ENCODE results near the gene IMMP2L. TPM values are rescaled to one million over a fixed set of nuclear protein-coding genes. Genes with fewer than 3 reads are reported as not detected.
"Not testable (repeated sequence)": the region's sequence is repeated elsewhere in the genome, so short reads cannot be mapped to it uniquely, and the experiment has no call there.

The IMMP2L gene
- total and polyA plus RNA-seq, 3 experiments from 2014 or later, result 13.7 to 23.5 (median 18.0) TPM

- no peak overlapping the region for H3K4me3 Mint-ChIP-seq
- Histone ChIP-seq H3K9me3 (ENCODE audit: low read length) (no peaks in the 10 kb centered on the region), H3K36me3 (ENCODE audit: insufficient read depth, low read length) (no peaks in the 10 kb centered on the region), H3K4me3 (ENCODE audit: low read length) (no peak overlapping the region), H3K27me3 (ENCODE audit: insufficient read depth, low read length, poor library complexity, severe bottlenecking) (no peaks in the 10 kb centered on the region), H3K4me1 (ENCODE audit: insufficient read depth, low read length) (no peaks in the 10 kb centered on the region), H3K27ac (ENCODE audit: low read depth, low read length) (no peak overlapping the region)
- H3K4me1 Mint-ChIP-seq, result no peaks in the 10 kb centered on the region
- no peak for DNase-seq
- H3K27ac Mint-ChIP-seq, result no peak overlapping the region
- no peaks in the 10 kb centered on the region for H3K9me3 Mint-ChIP-seq
- ChIA-PET POLR2A (no interaction called here), CTCF (no interaction called here)
- peaks cover 9 to 31% of the 10 kb centered on the region in 2 donors for H3K27me3 Mint-ChIP-seq
- no peaks in the 10 kb centered on the region for H3K36me3 Mint-ChIP-seq
These were observed 25.8 kb upstream of the IMMP2L start for GRCh38 chr7:111588065-111588433.

DNA sequence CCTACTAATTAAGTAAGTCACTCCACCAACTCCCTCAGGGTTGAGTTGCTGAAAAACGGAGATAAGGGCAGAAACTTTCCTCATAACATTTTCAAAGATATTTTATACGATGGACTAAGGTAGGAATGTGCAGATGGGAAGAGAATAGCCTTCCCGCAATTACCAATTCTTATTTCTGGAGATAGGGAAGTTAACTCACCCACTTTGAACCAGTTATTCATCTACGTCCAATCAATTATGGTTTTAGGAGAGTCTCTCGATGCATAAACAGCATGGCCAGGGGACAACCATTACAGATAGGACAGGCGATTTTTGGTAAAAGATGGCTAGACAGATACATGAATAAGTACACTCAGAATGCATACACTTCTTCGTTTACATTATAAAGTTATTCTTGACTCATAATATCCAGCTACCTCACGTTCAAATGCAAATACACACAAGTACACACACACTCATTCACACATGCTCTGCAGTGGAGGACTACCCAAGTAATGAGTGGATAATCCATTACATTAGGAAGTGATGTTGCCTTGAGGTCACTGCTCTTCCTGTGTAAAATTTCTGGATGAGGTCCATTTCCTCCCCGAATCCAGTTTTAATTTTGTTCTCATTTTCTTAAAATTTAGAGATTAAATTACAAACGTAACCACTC is 25.2 kb upstream of the IMMP2L start:
- no peak for DNase-seq
- Histone ChIP-seq H3K27me3 (ENCODE audit: insufficient read depth, low read length, poor library complexity, severe bottlenecking) (no peaks in the 10 kb centered on the region), H3K4me3 (ENCODE audit: low read length) (no peak overlapping the region), H3K4me1 (ENCODE audit: insufficient read depth, low read length) (no peaks in the 10 kb centered on the region), H3K27ac (ENCODE audit: low read depth, low read length) (no peak overlapping the region), H3K36me3 (ENCODE audit: insufficient read depth, low read length) (no peaks in the 10 kb centered on the region), H3K9me3 (ENCODE audit: low read length) (no peaks in the 10 kb centered on the region)
- no peaks in the 10 kb centered on the region for H3K36me3 Mint-ChIP-seq
- no peak overlapping the region for H3K4me3 Mint-ChIP-seq
- H3K27me3 Mint-ChIP-seq, result peaks cover 7 to 28% of the 10 kb centered on the region in 2 donors
- CTCF ChIA-PET, result no interaction called here
- POLR2A ChIA-PET, result no interaction called here
- H3K9me3 Mint-ChIP-seq, result no peaks in the 10 kb centered on the region
- H3K4me1 Mint-ChIP-seq, result no peaks in the 10 kb centered on the region
- no peak overlapping the region for H3K27ac Mint-ChIP-seq

GRCh38 chr7:111586711-111587409 is 24.6 kb upstream of the IMMP2L start:
- Mint-ChIP-seq H3K27ac (no peak overlapping the region), H3K4me1 (no peaks in the 10 kb centered on the region), H3K4me3 (no peak overlapping the region), H3K9me3 (no peaks in the 10 kb centered on the region), H3K36me3 (no peaks in the 10 kb centered on the region), H3K27me3 (peaks cover 6 to 28% of the 10 kb centered on the region in 2 donors)
- POLR2A ChIA-PET, result no interaction called here
- no peak overlapping the region for H3K27ac ChIP-seq (ENCODE audit: low read depth, low read length)
- DNase-seq, result no peak
- H3K9me3 ChIP-seq (ENCODE audit: low read length), result no peaks in the 10 kb centered on the region
- no peaks in the 10 kb centered on the region for H3K27me3 ChIP-seq (ENCODE audit: insufficient read depth, low read length, poor library complexity, severe bottlenecking)
- CTCF ChIA-PET, result no interaction called here
- H3K4me3 ChIP-seq (ENCODE audit: low read length), result no peak overlapping the region
- H3K4me1 ChIP-seq (ENCODE audit: insufficient read depth, low read length), result no peaks in the 10 kb centered on the region
- H3K36me3 ChIP-seq (ENCODE audit: insufficient read depth, low read length), result no peaks in the 10 kb centered on the region

DNA sequence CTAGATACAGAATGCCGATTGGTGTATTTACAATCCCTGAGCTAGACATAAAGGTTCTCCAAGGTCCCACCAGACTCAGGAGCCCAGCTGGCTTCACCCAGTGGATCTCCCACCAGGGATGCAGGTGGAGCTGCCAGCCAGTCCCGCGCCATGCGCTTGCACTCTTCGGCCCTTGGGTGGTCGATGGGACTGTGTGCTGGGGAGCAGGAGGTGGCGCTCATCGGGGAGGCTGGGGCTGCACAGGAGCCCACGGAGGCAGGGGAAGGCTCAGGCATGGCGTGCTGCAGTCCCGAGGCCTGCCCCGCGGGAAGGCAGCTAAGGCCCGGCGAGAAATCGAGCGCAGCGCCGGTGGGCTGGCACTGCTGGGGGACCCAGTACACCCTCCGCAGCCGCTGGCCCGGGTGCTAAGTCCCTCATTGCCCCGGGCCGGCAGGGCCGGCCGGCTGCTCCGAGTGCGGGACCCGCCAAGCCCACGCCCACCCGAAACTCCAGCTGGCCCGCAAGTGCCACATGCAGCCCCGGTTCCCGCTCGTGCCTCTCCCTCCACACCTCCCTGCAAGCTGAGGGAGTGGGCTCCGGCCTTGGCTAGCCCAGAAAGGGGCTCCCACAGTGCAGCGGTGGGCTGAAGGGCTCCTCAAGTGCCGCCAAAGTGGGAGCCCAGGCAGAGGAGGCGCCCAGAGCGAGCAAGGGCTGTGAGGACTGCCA is 19.6 kb upstream of the IMMP2L start:
- POLR2A ChIA-PET; H3K27ac Mint-ChIP-seq; CTCF ChIA-PET; H3K36me3 Mint-ChIP-seq; H3K9me3 ChIP-seq (ENCODE audit: low read length); DNase-seq; H3K36me3 ChIP-seq (ENCODE audit: insufficient read depth, low read length); H3K4me3 ChIP-seq (ENCODE audit: low read length); H3K27ac ChIP-seq (ENCODE audit: low read depth, low read length); H3K4me3 Mint-ChIP-seq; H3K4me1 Mint-ChIP-seq; H3K4me1 ChIP-seq (ENCODE audit: insufficient read depth, low read length); H3K27me3 ChIP-seq (ENCODE audit: insufficient read depth, low read length, poor library complexity, severe bottlenecking): not testable (repeated sequence)
- Mint-ChIP-seq H3K9me3 (peaks cover 4 to 12% (median 9%) of the 10 kb centered on the region in 5 donors), H3K27me3 (peaks cover 2 to 17% of the 10 kb centered on the region in 2 donors)

GRCh38 chr7:111581207-111581606 is 18.9 kb upstream of the IMMP2L start:
- H3K36me3 Mint-ChIP-seq; DNase-seq; POLR2A ChIA-PET; H3K27me3 ChIP-seq (ENCODE audit: insufficient read depth, low read length, poor library complexity, severe bottlenecking); H3K4me1 ChIP-seq (ENCODE audit: insufficient read depth, low read length); H3K27me3 Mint-ChIP-seq; H3K4me3 Mint-ChIP-seq; CTCF ChIA-PET; H3K27ac ChIP-seq (ENCODE audit: low read depth, low read length); H3K36me3 ChIP-seq (ENCODE audit: insufficient read depth, low read length); H3K9me3 ChIP-seq (ENCODE audit: low read length); H3K4me1 Mint-ChIP-seq; H3K4me3 ChIP-seq (ENCODE audit: low read length): not testable (repeated sequence)
- peaks cover 4 to 12% (median 11%) of the 10 kb centered on the region in 5 donors for H3K9me3 Mint-ChIP-seq
- peak overlapping the region in 1 of 8 donors; percentile 50 for H3K27ac Mint-ChIP-seq

DNA sequence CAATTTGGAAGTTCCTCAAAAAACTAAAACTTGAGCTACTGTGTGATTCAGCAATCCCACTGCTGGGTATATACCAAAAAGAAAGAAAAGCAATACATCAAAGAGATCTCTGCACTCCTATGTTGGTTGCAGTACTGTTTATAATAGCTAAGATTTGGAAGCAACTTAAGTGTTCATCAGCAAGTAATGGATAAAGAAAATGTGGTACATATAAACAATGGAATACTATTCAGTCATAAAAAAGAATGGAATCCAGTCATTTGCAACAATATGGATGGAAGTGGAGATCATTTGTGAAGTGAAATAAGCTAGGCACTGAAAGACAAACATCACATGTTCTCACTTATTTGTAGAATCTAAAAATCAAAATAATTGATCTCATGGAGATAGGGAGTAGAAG is 16.5 kb upstream of the IMMP2L start:
- Histone ChIP-seq H3K4me1 (ENCODE audit: insufficient read depth, low read length) (no peaks in the 10 kb centered on the region), H3K4me3 (ENCODE audit: low read length) (no peak overlapping the region), H3K9me3 (ENCODE audit: low read length) (no peaks in the 10 kb centered on the region), H3K36me3 (ENCODE audit: insufficient read depth, low read length) (no peaks in the 10 kb centered on the region), H3K27me3 (ENCODE audit: insufficient read depth, low read length, poor library complexity, severe bottlenecking) (no peaks in the 10 kb centered on the region), H3K27ac (ENCODE audit: low read depth, low read length) (no peak overlapping the region)
- Mint-ChIP-seq H3K27ac (no peak overlapping the region), H3K9me3 (peaks cover 4 to 12% (median 11%) of the 10 kb centered on the region in 5 donors), H3K36me3 (peaks cover 0 to 5% (median 0%) of the 10 kb centered on the region in 3 donors), H3K27me3 (peaks cover 3 to 8% of the 10 kb centered on the region in 2 donors), H3K4me1 (no peaks in the 10 kb centered on the region), H3K4me3 (no peak overlapping the region)
- ChIA-PET CTCF (no interaction called here), POLR2A (no interaction called here)
- no peak for DNase-seq

DNA sequence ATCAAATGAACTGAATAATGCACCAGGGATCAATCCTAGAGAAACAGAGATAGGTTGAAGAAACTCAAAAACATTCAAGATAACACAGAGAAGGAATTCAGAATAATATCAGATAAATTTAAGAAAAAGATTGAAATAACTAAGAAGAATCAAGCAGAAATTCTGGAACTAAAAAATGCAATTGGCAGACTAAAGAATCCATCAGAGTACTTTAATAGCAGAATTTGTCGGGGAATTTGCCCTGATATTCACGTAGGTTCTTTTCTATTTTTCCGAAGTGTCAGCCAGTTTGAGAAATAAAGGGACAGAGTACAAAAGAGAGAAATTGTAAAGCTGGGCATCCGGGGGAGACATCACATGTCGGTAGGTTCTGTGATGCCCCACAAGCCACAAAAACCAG is 9.4 kb upstream of the IMMP2L start:
- Histone ChIP-seq H3K4me3 (ENCODE audit: low read length) (no peak overlapping the region), H3K27ac (ENCODE audit: low read depth, low read length) (no peak overlapping the region), H3K27me3 (ENCODE audit: insufficient read depth, low read length, poor library complexity, severe bottlenecking) (no peaks in the 10 kb centered on the region), H3K36me3 (ENCODE audit: insufficient read depth, low read length) (no peaks in the 10 kb centered on the region), H3K4me1 (ENCODE audit: insufficient read depth, low read length) (no peaks in the 10 kb centered on the region), H3K9me3 (ENCODE audit: low read length) (peaks cover 6% of the 10 kb centered on the region)
- H3K27me3 Mint-ChIP-seq, result peaks cover 12 to 40% of the 10 kb centered on the region in 2 donors
- no peaks in the 10 kb centered on the region for H3K4me1 Mint-ChIP-seq
- H3K27ac Mint-ChIP-seq, result no peak overlapping the region
- H3K4me3 Mint-ChIP-seq, result no peak overlapping the region
- peaks cover 1 to 7% (median 2%) of the 10 kb centered on the region in 3 donors for H3K36me3 Mint-ChIP-seq
- H3K9me3 Mint-ChIP-seq, result peaks cover 10 to 28% (median 20%) of the 10 kb centered on the region in 5 donors
- POLR2A ChIA-PET, result no interaction called here
- CTCF ChIA-PET, result no interaction called here
- no peak for DNase-seq

DNA sequence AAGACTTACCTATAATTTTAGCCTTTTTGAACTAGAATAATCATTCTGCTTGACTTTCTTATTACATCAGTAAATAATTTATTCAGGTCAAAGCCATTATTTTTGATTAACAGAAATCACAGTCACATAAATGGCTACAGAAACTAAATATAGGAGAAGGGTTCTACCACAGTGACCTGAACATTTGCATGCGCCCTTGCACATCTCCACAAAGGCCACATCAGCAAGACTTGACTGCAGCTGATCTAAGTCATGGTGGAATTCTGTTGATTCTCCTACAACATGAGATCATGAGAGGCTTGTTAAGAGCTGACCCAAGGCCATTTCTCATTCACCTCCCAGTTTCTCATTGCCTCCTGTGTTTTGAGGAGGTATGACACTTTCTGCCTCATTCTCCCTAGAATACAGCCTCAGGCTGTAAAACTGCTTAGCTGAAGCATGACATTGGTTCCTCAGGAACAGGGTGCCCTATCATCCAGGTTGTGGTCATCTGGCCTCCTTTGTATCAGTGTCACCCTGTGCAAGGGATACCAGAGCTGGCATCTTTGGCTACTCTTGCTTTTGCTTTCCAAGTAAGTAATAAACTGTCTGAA is 6.7 kb upstream of the IMMP2L start:
- H3K27me3 Mint-ChIP-seq, result peaks cover 11 to 38% of the 10 kb centered on the region in 2 donors
- no peak overlapping the region for H3K27ac Mint-ChIP-seq
- H3K4me3 ChIP-seq (ENCODE audit: low read length), result no peak overlapping the region
- ChIA-PET CTCF (no interaction called here), POLR2A (no interaction called here)
- no peak for DNase-seq
- no peak overlapping the region for H3K4me3 Mint-ChIP-seq
- no peak overlapping the region for H3K27ac ChIP-seq (ENCODE audit: low read depth, low read length)
- peaks cover 10 to 28% (median 20%) of the 10 kb centered on the region in 5 donors for H3K9me3 Mint-ChIP-seq
- no peaks in the 10 kb centered on the region for H3K4me1 ChIP-seq (ENCODE audit: insufficient read depth, low read length)
- no peaks in the 10 kb centered on the region for H3K4me1 Mint-ChIP-seq
- H3K36me3 Mint-ChIP-seq, result peaks cover 1 to 7% (median 2%) of the 10 kb centered on the region in 3 donors
- peaks cover 6% of the 10 kb centered on the region for H3K9me3 ChIP-seq (ENCODE audit: low read length)
- H3K27me3 ChIP-seq (ENCODE audit: insufficient read depth, low read length, poor library complexity, severe bottlenecking), result no peaks in the 10 kb centered on the region
- no peaks in the 10 kb centered on the region for H3K36me3 ChIP-seq (ENCODE audit: insufficient read depth, low read length)
